RKO (cell line): ENCODE measurements around the gene GRIA4.
A peak's percentile ranks its signal among the peaks of the same experiment; 100 is the strongest.
"Not testable (repeated sequence)": the region's sequence is repeated elsewhere in the genome, so short reads cannot be mapped to it uniquely, and the experiment has no call there.

ENCODE experiments used
- DNase-seq: peaks from one replicate; pipeline ENCODE4 v3.0.0-alpha.2; 2016; ENCODE audit warnings: low spot score

Gene GRIA4

GRCh38 chr11:106003094-106003493 is 393.2 kb downstream of the GRIA4 start:
- DNase-seq, result not testable (repeated sequence)

- DNase-seq, result no peak
These were observed 401.6 kb downstream of the GRIA4 start for GRCh38 chr11:106011481-106011880.

- DNase-seq, result peak; percentile 71
These were observed 402.9 kb downstream of the GRIA4 start for GRCh38 chr11:106012744-106013143.

GRCh38 chr11:106014035-106014434 is 404.2 kb downstream of the GRIA4 start:
- no peak for DNase-seq

- no peak for DNase-seq
These were observed 404.7 kb downstream of the GRIA4 start for GRCh38 chr11:106014620-106015019.

GRCh38 chr11:106015066-106015465 is 405.2 kb downstream of the GRIA4 start:
- DNase-seq, result no peak

- DNase-seq, result no peak
These were observed 407.2 kb downstream of the GRIA4 start for GRCh38 chr11:106017093-106017492.

GRCh38 chr11:106021181-106021966 is 411.5 kb downstream of the GRIA4 start:
- DNase-seq, result peak; percentile 64

GRCh38 chr11:106021967-106022794 is 412.3 kb downstream of the GRIA4 start, which contains the start of gene MSANTD4:
MSANTD4 (minus strand) TSS chr11:106022240; CDS start chr11:106010917, 11,323 bp downstream.
- peak; percentile 99 for DNase-seq

- DNase-seq, result no peak
These were observed 413.0 kb downstream of the GRIA4 start for GRCh38 chr11:106022795-106023275.

- DNase-seq, result no peak
These were observed 420.7 kb downstream of the GRIA4 start for GRCh38 chr11:106030609-106031008.

- DNase-seq, result peak; percentile 27
These were observed 421.4 kb downstream of the GRIA4 start for GRCh38 chr11:106031202-106031810.
